Uterus (tissue), 2 donors: ENCODE data around the gene EGFL8.

ENCODE experiments used
- POLR2A ChIP-seq, 2 donors: fragments of 450-650 bp; IDR thresholded peaks; one replicate each; pipeline ENCODE4 v1.6.1; 2016; ENCODE audit warnings: antibody characterized with exemption in 2 of 2, mild to moderate bottlenecking in 1 of 2, moderate library complexity in 1 of 2
- TF ChIP-seq, protein P1 (sequence below), 4 experiments: fragments of 200-600 bp in 2 of 4; fragments of 450-650 bp in 2 of 4; sonication (generic) in 2 of 4; IDR thresholded peaks; one replicate each; pipeline ENCODE4 v1.5.1; 2016 to 2019; ENCODE audit warnings: antibody characterized with exemption in 4 of 4, mild to moderate bottlenecking in 2 of 4, moderate library complexity in 1 of 4

DNA sequence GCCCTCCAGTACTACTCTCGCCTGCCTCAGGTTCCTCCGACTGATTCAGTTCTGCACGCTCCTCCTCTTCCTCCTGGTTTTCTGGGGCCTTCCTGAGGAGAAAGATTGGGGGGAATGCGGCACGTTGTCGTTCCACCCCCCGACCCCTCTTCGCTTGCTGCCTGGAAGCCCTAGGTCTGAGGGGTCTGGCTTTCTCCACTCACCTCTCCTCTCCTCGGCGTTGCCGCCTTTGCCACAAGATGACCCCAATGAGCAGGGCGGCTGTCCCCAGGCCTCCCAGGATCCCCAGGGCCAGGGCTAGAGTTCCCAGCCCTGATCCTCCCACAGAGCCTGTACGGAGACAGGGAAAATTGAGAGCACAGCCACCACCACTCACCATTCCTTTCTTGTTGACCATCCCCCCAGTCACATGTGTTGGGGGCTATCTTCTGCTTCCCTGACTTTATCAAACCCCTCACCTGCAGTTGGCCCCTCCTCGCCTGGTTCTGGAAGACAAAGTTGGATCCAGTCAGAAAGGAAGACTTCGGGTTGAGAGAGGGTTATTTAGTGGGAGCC lies 16.8 kb downstream of the EGFL8 start:
- TF ChIP-seq, protein P1, sequence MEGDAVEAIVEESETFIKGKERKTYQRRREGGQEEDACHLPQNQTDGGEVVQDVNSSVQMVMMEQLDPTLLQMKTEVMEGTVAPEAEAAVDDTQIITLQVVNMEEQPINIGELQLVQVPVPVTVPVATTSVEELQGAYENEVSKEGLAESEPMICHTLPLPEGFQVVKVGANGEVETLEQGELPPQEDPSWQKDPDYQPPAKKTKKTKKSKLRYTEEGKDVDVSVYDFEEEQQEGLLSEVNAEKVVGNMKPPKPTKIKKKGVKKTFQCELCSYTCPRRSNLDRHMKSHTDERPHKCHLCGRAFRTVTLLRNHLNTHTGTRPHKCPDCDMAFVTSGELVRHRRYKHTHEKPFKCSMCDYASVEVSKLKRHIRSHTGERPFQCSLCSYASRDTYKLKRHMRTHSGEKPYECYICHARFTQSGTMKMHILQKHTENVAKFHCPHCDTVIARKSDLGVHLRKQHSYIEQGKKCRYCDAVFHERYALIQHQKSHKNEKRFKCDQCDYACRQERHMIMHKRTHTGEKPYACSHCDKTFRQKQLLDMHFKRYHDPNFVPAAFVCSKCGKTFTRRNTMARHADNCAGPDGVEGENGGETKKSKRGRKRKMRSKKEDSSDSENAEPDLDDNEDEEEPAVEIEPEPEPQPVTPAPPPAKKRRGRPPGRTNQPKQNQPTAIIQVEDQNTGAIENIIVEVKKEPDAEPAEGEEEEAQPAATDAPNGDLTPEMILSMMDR (IDR thresholded peaks at IDR 0.05) = no peak
- TF ChIP-seq POLR2A (IDR thresholded peaks at IDR 0.05) = no peak
